Measurements from ENCODE around the gene NFIB. TPM values are rescaled to one million over a fixed set of nuclear protein-coding genes. Genes with fewer than 3 reads are reported as not detected.

The NFIB gene
- total RNA-seq, 1 experiment from 2014 or later: 14.3 TPM

DNA sequence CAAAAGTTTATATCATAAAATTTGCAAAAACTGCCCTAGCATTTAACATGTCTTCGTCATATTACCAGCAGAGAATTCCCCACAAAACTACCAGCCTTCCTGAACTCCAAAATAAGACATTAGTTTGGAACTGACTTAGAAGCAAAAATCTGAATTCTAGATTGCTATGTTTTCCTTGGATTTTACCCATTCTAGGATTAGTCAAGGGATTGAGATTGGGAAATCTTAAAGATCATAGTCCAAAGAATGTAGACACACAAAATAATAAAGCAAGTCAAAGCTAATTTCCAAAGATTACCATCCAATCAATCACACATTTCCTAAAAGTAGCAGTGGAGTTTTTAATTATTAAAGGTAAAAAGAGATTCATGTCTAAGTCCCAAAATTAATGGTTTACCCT is 138.2 kb downstream of the NFIB start:
- Histone ChIP-seq H3K56ac (ENCODE audit: insufficient read length, low read depth, low read length) (no peak overlapping the region), H4K20me1 (ENCODE audit: control insufficient read depth, insufficient read depth, insufficient read length) (no peaks in the 10 kb centered on the region), H3K27me3 (ENCODE audit: insufficient read depth, low read length) (no peaks in the 10 kb centered on the region), H2BK12ac (ENCODE audit: insufficient read length, low read depth, low read length) (no peak overlapping the region), H2BK15ac (ENCODE audit: low read depth, low read length) (no peak overlapping the region), H4K91ac (ENCODE audit: insufficient read length, low read depth, low read length) (no peak overlapping the region), H2BK5ac (ENCODE audit: insufficient read length, low read length) (no peak overlapping the region), H3K23ac (ENCODE audit: insufficient read length, low read depth, low read length) (no peak overlapping the region), H3K9ac (ENCODE audit: extremely low read depth, insufficient read length, low read length) (no peak overlapping the region), H3K9me3 (ENCODE audit: control insufficient read depth, low read depth, low read length) (no peaks in the 10 kb centered on the region), H2BK120ac (ENCODE audit: low read depth, low read length, poor library complexity, severe bottlenecking) (no peak overlapping the region), H4K5ac (ENCODE audit: insufficient read length, low read depth, low read length) (no peak overlapping the region), H3K4me1 (ENCODE audit: insufficient read depth, low read length) (no peaks in the 10 kb centered on the region), H3K18ac (ENCODE audit: insufficient read length, low read depth, low read length) (no peak overlapping the region), H3K14ac (ENCODE audit: insufficient read depth, low read length) (no peak overlapping the region), H3K23me2 (ENCODE audit: insufficient read length, low read depth, low read length, poor library complexity, severe bottlenecking) (no peaks in the 10 kb centered on the region), H3T11ph (ENCODE audit: low read length) (no peak overlapping the region), H3K4me2 (ENCODE audit: insufficient read depth, insufficient read length, low read length) (no peak overlapping the region), H4K8ac (replicated peaks; ENCODE audit: insufficient read length, low read depth, low read length) (no peak overlapping the region), H3K27ac (ENCODE audit: insufficient read length, low read depth, low read length) (no peak overlapping the region), H3K79me1 (ENCODE audit: insufficient read depth, low read depth, low read length, poor library complexity, severe bottlenecking) (no peaks in the 10 kb centered on the region), H2BK20ac (ENCODE audit: low read depth, low read length, poor library complexity, severe bottlenecking) (no peak overlapping the region), H2AK5ac (ENCODE audit: insufficient read length, low read length) (no peak overlapping the region), H2AFZ (ENCODE audit: low read length) (no peak overlapping the region), H3K79me2 (ENCODE audit: insufficient read depth, low read length) (no peaks in the 10 kb centered on the region), H3K4ac (ENCODE audit: low read depth, low read length) (no peak overlapping the region)
- Mint-ChIP-seq H3K27me3 (ENCODE audit: low read depth) (no peaks in the 10 kb centered on the region), H3K4me1 (no peaks in the 10 kb centered on the region), H3K9me3 (no peaks in the 10 kb centered on the region), H3K27ac (no peak overlapping the region; a peak in 1 of 7 replicates), H3K4me3 (no peak overlapping the region), H3K36me3 (ENCODE audit: insufficient read depth in 1 of 3, low read depth in 3 of 3) (peaks cover 0 to 3% (median 0%) of the 10 kb centered on the region in 3 experiments; a peak in 2 of 7 replicates)
- no CpG with 5 or more reads among the region's 1 CpG for WGBS (ENCODE audit: extremely low coverage, insufficient read length, low lambda C conversion rate)
- TF ChIP-seq, protein P1, sequence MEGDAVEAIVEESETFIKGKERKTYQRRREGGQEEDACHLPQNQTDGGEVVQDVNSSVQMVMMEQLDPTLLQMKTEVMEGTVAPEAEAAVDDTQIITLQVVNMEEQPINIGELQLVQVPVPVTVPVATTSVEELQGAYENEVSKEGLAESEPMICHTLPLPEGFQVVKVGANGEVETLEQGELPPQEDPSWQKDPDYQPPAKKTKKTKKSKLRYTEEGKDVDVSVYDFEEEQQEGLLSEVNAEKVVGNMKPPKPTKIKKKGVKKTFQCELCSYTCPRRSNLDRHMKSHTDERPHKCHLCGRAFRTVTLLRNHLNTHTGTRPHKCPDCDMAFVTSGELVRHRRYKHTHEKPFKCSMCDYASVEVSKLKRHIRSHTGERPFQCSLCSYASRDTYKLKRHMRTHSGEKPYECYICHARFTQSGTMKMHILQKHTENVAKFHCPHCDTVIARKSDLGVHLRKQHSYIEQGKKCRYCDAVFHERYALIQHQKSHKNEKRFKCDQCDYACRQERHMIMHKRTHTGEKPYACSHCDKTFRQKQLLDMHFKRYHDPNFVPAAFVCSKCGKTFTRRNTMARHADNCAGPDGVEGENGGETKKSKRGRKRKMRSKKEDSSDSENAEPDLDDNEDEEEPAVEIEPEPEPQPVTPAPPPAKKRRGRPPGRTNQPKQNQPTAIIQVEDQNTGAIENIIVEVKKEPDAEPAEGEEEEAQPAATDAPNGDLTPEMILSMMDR (conservative IDR thresholded peaks at IDR 0.05): no peak
- DNase-seq: no peak

Data from H9 (cell line).